Measurements from ENCODE around the gene DUOXA2.
A peak's percentile ranks its signal among the peaks of the same experiment; 100 is the strongest.
"Not testable (repeated sequence)": the region's sequence is repeated elsewhere in the genome, so short reads cannot be mapped to it uniquely, and the experiment has no call there.

Gene DUOXA2

DNA sequence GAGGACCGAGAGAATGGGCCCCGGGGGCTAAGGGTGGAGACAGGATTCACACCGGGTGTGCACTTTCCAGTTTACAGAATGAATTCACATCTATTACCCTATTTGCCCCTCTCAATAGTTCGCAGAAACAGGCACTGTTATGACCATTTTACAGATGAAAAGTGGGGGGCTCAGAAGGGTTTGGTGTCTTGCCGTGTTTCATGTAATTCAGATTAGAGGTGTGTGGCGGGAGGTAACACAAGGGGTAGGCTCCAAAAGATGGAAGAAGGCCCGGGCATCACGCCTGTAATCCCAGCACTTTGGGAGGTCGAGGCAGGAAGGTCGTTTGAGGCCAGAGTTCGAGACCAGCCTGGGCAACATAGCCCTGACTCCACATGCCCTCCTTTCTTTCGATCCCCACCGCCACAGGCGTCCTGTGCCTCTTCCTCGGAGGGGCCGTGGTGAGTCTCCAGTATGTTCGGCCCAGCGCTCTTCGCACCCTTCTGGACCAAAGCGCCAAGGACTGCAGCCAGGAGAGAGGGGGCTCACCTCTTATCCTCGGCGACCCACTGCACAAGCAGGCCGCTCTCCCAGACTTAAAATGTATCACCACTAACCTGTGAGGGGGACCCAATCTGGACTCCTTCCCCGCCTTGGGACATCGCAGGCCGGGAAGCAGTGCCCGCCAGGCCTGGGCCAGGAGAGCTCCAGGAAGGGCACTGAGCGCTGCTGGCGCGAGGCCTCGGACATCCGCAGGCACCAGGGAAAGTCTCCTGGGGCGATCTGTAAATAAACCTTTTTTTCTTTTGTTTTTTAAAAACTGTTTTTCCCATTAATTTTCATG lies 3.4 kb downstream of the DUOXA2 start:
- no peak for DNase-seq (ENCODE audit: low read depth in 2 of 2)

DNA sequence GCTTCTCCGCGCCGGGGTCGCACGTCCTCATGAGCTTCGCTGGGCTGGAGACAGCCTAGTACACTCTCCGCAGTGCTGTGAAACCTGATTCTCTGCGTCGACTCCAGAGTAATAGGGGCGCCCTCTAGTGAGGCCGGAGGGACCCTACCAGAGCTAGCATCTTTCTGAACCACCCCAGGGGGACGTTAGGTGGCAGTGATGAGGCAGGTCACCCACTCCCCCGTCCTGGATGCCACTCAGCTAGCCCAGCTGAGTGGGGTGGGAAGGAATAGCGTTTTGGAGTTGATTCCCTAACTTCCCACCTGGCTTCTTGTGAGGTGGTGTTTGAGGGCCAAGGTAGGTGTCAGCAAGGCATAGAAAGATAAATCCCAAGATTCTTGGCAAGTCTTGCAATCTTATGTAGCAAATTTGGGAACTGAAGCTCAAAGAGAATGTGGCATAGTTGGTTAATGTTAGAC lies 4.0 kb downstream of the DUOXA2 start:
- peak; percentile 56 to 72 for DNase-seq (ENCODE audit: low read depth in 2 of 2)

DNA sequence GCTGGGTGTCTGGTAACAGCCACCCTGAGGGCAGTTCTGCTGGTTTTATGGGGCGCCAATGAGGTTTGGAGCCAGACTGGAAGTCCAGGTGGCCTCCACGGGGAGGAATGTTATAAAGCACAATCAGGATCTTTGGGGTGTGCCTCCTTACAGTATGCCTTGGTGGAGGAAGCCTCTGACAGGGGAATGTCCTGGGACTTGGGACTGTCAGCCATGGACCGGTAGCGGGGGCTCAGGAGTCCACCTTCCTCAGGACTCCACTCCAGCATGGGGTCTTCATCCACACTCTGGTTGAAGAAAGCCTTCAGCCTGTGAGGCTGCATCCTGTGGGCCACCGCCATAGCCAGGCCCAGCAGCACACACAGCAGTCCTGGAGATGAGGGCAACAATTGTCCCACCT lies 4.9 kb downstream of the DUOXA2 start:
- DNase-seq (ENCODE audit: low read depth in 2 of 2) = no peak

DNA sequence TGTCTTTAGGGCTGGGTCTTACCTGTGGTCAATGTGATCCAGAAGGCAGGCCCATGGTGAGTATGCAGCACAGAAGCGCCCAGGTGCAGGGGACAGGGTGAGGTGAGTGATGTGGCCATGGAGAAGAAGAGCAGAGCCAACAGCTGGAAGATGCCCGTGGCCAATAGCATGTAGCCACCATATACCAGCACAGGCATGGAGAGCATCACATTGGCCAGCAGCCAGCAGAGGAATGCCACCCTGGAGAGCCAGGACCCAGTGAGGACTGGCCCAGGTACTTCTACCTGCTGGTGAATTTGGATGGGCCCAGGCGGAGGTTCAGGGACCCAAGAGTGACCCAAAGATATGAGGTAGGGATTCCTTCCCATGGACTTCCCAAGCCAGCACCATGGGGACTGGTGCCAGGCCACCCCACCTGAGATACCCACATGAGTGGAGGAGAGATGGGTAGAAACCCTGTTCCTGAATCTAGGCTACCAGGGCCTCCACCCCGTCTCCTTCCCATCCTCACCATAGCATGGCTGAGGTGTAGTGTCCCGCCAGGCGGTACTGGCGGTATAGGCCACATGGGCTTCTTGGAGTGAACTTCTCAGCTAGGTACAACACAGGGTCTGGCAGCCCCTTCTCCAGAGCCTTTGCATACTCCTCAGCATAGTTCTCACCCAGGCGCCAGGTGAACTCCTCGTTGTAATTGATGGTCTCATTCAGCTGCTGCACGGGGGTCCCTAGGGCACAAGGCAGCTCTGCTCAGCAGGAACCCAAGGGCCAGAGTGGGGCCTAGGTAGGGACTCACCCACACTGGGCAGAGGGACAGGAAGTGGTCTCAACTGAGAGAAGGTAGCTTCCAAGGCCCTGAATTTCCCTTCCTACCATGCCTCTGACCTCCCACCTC lies 6.2 kb downstream of the DUOXA2 start:
- DNase-seq (ENCODE audit: low read depth in 2 of 2) = no peak

DNA sequence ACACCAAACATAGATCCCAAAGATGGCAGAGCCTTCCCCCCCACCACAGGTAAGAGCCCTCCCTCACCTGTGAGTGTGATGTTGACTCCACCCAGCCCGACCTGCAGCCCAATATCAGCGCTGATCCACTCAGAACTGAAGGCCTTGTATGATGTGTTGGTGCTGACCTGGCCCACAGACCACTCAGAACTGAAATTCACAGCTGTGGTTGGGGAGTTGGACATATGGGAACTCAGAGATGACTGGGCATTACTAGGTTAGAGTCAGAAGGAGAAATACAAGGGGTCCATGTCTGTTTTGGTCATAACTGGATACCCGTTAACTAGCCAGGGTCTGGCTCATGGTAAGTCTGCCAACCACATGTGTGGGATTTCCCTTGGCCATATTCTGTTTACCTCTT lies 6.9 kb downstream of the DUOXA2 start:
- DNase-seq (ENCODE audit: low read depth in 2 of 2) = no peak

DNA sequence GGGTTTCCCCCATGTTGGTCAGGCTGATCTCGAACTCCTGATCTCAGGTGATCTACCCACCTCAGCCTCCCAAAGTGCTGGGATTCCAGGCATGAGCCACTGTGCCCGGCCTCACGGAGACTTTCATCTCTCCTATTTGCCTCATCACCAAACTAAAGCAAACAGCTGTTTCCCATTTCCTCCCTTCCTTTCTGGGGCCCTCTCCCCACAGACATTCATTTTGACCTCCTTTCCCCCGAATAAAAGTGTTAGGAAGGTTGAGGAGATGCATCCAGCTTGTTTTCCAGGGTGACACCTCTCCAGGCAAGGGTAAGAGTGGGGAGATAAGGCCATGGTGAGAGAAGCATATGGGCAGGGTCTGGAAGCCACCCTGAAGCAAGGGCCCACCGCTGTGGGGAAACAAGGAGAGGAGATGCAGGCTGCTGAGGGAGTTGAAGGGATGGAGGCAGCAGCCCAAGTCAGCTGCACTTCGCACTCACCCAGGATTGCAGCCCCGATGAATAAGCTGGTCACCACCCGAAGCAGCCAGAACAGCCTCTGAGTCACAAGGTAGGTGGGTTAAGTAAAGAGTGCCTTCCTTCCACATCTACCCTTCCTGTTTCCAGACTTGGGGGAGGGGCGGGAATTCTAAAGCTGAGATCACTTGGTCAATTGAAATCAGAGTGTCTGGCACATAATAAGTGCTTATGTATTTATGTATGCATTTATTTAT lies 7.7 kb downstream of the DUOXA2 start:
- no peak for DNase-seq (ENCODE audit: low read depth in 2 of 2)

DNA sequence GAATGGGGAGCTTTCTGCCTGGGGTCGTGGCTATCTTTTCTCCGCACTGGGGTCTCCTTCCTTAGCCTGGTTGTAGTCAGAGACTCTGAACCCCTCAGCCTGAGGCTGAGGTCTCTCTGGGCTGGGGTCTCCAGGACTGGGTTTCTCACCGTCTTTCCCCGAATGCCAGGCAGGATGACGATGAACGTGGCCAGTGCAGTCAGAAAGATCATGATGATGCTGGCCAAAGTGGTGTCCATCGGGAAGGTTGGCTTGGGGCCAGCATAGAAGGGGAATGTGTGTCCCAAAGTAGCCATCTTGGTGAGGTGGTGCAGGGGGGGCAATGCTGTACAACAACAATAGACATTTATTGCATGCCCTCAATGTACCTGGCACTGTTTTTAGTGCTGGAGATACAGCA lies 8.6 kb downstream of the DUOXA2 start:
- no peak for DNase-seq (ENCODE audit: low read depth in 2 of 2)

DNA sequence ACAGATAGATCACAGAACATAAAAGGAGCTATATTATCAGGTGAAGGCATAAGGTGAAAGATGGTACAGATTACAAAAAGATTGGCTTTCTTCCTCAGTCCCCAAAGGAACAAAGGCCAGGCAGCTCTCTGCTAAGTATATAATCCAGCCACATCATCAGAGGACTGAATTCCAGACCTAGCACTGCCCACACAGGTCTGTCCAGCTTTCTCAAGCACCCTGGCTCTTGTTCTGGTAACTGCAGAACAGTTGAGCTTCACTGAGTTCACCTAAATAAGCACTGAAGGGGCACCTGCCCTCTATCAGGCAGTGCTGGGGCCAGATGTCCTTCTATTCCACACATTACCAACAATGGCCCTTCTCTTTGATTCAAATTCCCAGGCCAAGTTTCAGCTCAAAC lies 9.3 kb downstream of the DUOXA2 start:
- DNase-seq (ENCODE audit: low read depth in 2 of 2) = no peak

DNA sequence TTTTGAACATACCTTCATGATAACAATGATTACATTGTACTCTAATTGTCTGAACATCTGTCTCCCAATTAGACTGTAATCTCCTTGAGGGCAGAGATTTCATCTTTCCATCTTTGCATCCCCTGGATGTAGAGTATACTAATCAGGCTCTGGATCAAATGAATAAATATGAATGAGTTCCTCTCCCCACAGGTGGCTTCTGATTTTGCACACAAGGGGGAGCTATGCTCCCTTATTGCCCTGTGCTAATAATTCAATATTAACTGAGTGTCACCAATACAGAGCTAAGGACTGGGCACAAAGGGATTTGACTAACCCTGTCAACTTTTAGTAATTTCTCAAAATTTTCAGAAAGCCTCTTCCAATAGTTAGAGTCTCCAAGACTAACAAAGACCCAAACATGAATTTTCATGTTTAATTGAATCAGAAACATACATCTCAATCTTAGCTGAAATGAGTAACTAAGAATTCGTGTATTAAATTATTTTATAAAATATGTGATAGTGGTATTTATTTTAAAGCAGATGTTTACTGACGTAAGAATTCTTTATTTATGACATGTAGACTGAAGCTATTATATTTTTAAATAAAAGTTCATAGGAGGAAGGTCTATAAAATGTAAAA lies 12.5 kb downstream of the DUOXA2 start:
- DNase-seq (ENCODE audit: low read depth in 2 of 2) = no peak

DNA sequence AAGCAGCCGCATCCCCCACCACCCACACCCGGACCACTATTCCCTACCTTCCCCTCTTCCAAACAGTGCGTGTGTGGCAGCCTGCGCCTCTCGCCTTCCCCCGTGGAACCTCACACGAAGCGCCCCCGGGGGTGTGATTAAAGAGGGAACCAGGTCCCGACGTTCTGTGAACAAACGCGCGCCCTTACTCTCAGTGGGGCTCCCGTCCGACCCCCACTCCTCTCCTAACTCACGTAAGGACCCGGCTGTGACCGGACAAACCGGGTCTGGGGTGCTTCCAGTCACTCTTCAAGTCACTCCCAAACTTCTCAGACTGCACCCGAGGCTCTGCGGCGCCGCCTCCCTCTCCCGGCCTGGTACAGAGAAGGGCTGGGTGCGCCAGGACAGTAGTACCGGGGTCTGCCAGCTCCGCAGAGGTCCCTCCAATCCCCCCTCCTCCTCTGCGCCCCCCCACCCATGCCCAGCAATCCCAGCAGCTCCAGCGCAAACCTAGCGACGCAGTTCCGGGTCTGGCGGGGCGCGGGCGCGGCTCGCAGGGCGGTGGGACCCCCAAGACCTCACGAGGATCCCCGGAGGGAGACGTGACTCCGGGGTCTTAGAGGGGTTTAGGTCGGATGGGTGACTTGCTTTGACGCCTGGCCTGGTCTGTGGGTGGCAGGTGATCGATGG lies 15.0 kb downstream of the DUOXA2 start:
- DNase-seq (ENCODE audit: low read depth in 2 of 2) = no peak

DNA sequence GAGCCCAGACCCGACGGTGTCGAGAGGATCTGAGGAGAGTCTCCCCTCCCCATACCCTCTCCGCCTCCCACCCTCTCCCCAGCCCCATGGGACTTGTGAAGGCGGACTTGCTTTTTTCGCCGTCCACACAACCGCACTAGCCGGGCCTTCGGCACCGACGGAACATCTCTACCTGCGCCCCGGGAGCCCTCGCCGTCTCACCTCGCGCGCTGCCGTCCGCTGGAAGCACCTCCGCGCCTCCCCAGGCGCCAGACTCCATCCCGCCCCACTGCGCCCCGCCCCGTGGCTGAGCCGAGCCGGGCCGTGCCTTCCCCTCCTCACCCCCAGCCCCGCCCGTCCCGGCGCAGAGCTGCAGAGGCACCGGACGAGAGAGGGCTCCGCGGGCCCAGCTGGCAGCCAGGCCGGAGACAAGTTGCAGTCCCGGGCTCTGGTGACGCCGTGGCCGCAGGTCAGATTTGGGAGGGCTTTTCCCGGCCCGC lies 15.6 kb downstream of the DUOXA2 start, which contains the start of the genes DUOX1 and DUOXA1:
TSS of gene DUOX1 (plus strand) at position 344 of the 479 bp plus-strand sequence. CDS start 1,973 bp downstream, outside the sequence.
TSS of gene DUOXA1 (minus strand) at position 229 of the 479 bp plus-strand sequence. CDS start 6,865 bp downstream, outside the sequence.
- DNase-seq (ENCODE audit: low read depth in 2 of 2) = no peak

DNA sequence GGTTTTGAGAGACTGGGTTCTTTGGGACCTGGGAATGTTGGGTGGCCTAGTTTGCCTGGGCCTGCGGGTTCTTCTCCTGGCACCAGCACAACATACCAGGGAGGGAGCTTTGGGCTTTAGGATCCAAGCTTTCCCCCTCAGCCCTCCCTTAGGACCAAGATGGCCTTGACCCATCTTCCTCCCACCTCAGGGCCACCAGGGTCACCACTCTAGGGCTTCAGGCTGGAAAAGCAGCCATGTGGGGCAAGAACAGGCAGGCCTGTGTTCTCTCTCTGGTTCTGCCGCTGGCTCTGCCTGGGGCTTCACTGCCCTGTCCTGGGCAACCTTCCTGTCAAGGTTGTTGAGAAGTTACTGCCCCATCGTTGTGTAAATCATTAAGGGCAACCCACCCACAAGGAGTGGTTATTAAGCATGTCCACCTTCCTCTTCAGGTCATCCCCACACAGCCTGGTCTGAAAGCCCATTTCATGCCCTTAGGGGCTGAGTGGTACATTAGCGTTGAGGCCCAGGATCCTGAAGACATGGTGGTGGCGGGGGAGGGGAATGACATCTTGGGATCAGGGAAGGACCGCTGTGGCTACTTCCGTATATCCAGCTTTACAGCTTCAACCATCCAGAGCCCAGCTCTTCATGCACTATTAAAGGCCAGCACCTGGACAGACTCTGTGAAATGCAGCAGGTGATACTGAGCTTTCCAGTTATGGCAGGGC lies 16.3 kb downstream of the DUOXA2 start:
- no peak for DNase-seq (ENCODE audit: low read depth in 2 of 2)

DNA sequence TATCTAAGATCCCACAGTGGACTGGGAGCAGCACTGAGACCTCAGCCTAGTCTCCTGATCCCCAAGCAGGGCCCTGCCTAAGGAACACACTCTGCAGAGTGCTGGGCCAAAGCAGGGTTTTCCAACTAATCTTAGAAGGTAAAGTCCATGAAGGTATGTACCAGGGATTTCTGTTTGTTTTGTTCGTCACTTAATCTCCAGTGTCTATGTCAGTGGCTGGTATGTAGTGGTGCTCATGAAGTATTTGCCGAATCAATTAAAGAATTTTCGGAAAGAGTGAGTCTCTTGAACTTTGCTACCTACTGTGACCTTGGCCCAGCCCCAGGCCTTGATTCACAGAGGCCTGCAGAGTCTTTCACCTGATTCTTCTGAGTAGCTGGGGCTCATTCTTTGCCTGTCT lies 17.4 kb downstream of the DUOXA2 start:
- DNase-seq (ENCODE audit: low read depth in 2 of 2) = no peak

DNA sequence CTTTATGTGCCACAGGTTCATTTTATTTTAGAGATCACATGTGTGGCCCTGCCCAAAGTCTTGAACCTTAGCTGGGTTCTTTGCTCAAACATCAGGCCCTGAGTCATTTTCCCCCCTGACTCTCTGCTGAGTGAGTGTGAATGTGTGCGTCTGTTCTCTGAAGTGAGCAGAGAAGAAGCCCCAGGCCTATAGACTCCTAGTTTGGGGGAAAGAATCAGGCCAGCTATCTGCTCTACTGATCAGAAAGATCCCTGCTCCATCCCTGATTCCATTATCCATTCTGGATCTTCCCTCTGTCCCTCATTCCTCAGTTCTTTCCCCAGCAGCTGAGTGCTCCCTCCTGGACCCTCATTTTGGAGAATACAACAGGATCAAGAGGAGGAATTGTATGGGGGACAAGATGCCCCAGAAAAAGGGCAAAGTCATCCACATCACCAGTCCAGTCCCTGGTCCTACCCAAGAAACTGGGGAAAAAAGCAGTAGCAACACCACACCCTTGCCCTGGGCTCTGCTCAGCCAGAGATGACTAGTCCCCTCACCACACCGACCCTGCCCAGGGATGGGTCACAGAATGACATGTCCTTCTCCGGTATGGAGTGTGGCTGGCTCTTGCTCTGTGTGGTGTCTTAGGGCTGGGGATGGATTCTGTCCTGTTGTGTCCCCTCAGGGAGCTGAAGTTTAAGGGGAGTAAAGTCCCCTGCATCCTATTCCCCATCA lies 18.9 kb downstream of the DUOXA2 start:
- no peak for DNase-seq (ENCODE audit: low read depth in 2 of 2)

DNA sequence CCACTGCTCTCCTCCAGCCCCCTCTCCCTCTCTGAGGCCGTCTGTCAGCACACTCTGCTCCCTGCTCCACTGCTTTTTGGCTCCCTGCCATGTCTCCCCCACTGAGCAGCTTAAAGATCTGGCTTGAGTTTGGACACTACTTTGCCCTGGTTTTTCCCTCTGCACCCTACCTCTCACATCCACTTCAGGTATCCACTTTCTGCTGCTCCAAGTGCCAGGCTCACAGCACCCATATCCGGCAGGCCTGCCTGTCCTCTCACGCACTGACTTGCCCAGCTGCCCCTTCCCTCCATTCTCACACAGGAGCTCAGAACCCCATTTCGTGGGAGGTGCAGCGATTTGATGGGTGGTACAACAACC lies 19.4 kb downstream of the DUOXA2 start:
- no peak for DNase-seq (ENCODE audit: low read depth in 2 of 2)

DNA sequence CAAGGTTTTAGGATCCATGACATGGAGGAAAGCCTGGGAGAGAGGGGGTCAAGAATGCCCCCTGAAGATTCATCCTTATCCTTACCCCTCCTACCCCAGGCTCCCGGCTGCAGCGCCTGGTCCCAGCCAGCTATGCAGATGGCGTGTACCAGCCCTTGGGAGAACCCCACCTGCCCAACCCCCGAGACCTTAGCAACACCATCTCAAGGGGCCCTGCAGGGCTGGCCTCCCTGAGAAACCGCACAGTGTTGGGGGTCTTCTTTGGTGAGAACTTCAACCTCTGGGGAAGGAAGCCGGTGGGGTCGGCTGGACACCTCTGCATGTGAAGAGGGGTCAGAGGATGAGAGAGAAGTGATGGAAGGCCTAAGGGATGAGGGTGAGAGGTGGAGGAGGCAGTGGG lies 19.9 kb downstream of the DUOXA2 start:
- no peak for DNase-seq (ENCODE audit: low read depth in 2 of 2)

DNA sequence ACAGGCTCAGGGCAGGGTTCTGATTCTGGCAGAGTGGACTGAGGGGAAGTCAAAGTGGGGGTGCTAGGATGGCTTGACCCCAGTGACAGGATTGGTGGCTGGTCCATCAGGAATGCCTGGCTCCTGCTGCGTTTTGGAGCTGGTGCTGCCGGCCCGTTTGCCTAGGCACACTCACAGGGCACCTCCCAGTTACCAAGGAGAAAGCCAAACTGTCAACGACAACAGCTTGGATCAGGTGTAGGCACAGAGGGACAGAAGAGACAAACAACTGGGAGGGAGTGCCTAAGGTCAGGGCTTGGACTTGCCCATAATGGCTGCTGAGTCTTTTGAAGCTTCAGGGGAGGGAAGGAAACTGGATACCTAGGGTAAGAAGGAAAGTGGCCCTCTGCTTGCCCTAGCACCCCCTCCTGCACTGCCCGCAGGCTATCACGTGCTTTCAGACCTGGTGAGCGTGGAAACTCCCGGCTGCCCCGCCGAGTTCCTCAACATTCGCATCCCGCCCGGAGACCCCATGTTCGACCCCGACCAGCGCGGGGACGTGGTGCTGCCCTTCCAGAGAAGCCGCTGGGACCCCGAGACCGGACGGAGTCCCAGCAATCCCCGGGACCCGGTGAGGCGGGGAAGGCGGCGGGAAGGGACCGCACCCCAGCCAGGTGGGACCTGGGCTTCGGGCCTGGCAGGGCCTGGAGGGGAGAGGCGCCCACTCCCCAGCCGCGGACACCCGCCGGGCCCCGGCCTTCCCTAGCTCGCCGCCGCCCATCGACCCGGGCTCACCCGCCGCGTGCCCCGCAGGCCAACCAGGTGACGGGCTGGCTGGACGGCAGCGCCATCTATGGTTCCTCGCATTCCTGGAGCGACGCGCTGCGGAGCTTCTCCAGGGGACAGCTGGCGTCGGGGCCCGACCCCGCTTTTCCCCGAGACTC lies 20.8 kb downstream of the DUOXA2 start:
- no peak for DNase-seq (ENCODE audit: low read depth in 2 of 2)

DNA sequence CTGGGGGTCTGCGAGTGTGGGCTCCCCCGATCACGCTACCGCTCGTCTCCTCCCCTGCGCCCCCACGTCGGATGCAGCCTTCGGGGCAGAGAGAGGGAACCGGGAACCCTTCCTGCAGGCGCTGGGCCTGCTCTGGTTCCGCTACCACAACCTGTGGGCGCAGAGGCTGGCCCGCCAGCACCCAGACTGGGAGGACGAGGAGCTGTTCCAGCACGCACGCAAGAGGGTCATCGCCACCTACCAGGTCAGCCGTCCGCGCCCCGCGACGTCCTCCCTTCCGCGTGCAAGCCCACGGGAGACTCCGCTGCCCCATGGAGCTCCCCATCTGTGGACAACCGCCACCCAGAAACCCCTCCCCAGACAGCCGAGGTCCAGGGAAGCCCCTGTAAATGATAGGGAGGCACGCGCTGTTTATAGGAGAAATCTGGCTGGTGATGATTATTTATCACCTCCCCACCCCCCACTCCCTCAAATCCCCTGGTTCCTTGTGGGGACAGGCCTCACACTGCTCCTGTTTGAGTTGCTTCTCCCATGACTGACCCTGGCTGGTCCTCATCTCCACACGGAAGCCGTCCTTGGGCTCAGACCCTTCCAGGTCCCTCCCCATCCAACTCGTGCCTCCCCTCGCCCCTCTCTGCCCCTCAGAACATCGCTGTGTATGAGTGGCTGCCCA lies 21.7 kb downstream of the DUOXA2 start:
- not testable (repeated sequence) for DNase-seq (ENCODE audit: low read depth in 2 of 2)

All from stimulated activated CD8-positive, alpha-beta memory T cell treated with anti-CD3 and anti-CD28 coated beads, Interleukin-7, amount 100 ng/mL, for 1 hour (primary cell).